OCI-LY7 (cell line): ENCODE data around the gene COL2A1. TPM values are rescaled to one million over a fixed set of nuclear protein-coding genes. Genes with fewer than 3 reads are reported as not detected.

Experiments
- BruUV-seq: library from RNA; stranded (reverse); fragments of 400-500 nt; replicated peaks from 2 replicates; lab custom pipeline; 2021; lab: Mats Ljungman, UMichigan
- CTCF ChIA-PET: fragments of 300-600 bp; sonication (Branson Sonifier 250); formaldehyde crosslinking; loops from one replicate; lab custom pipeline; 2022; ENCODE audit warnings: antibody characterized with exemption; ENCODE audit not compliant: unreplicated experiment; lab: Charles Lee
- POLR2A ChIA-PET: fragments of 300-600 bp; sonication (Branson Sonifier 250); formaldehyde crosslinking; loops from one replicate; lab custom pipeline; 2022; ENCODE audit warnings: antibody characterized with exemption; lab: Charles Lee
- DNase-seq: peaks from one replicate; pipeline ENCODE4 v3.0.0-alpha.2; 2015; ENCODE audit warnings: low spot score
- H2AFZ ChIP-seq: fragments of 200-600 bp; sonication (generic), shearing (Covaris generic); 2 replicates; pipeline ENCODE4 v1.6.1; 2014; ENCODE audit warnings: mild to moderate bottlenecking, antibody characterized with exemption, low read length, moderate library complexity
- H3K27ac ChIP-seq: fragments of 200-600 bp; sonication (generic); 2 replicates; pipeline ENCODE4 v1.5.1; 2014; ENCODE audit warnings: mixed run types, low read depth, mild to moderate bottlenecking, moderate library complexity, low read length, inconsistent platforms; ENCODE audit not compliant: poor library complexity, severe bottlenecking
- H3K36me3 ChIP-seq: fragments of 200-600 bp; sonication (generic); 2 replicates; pipeline ENCODE4 v1.6.1; 2014; ENCODE audit warnings: mild to moderate bottlenecking, antibody characterized with exemption, low read length, moderate library complexity, mixed read lengths; ENCODE audit not compliant: insufficient read depth
- H3K4me1 ChIP-seq: fragments of 200-600 bp; sonication (generic); 2 replicates; pipeline ENCODE4 v1.5.1; 2014; ENCODE audit warnings: mild to moderate bottlenecking, low read length; ENCODE audit not compliant: insufficient read depth, poor library complexity, severe bottlenecking
- H3K4me2 ChIP-seq: fragments of 200-600 bp; sonication (generic); 2 replicates; pipeline ENCODE4 v1.6.1; 2014; ENCODE audit warnings: mild to moderate bottlenecking, low read length
- H3K4me3 ChIP-seq: fragments of 200-600 bp; sonication (generic); 2 replicates; pipeline ENCODE4 v1.5.1; 2014; ENCODE audit warnings: mild to moderate bottlenecking, low read depth, low read length; ENCODE audit not compliant: poor library complexity, severe bottlenecking
- H3K79me2 ChIP-seq: fragments of 200-600 bp; sonication (generic); 2 replicates; pipeline ENCODE4 v1.6.1; 2016; ENCODE audit warnings: low read depth, mild to moderate bottlenecking, low read length, moderate library complexity, mixed read lengths; ENCODE audit not compliant: insufficient read depth
- H3K9me2 ChIP-seq: fragments of 200-600 bp; sonication (generic); 2 replicates; pipeline ENCODE4 v1.6.1; 2016; ENCODE audit warnings: mild to moderate bottlenecking, low read length, mixed read lengths; ENCODE audit not compliant: insufficient read depth
- H3K9me3 ChIP-seq: fragments of 200-600 bp; sonication (generic); 2 replicates; pipeline ENCODE4 v1.6.1; 2014; ENCODE audit warnings: mild to moderate bottlenecking, mixed run types, low read length, mixed read lengths
- H4K20me1 ChIP-seq: fragments of 200-600 bp; sonication (generic); 2 replicates; pipeline ENCODE4 v1.6.1; 2014; ENCODE audit warnings: mild to moderate bottlenecking, antibody characterized with exemption, low read length, moderate library complexity, mixed read lengths; ENCODE audit not compliant: insufficient read depth
- EZH2phosphoT487 ChIP-seq: fragments of 200-600 bp; sonication (generic); IDR thresholded peaks from 2 replicates; pipeline ENCODE4 v1.6.1; 2018; ENCODE audit warnings: low read depth, borderline replicate concordance, mild to moderate bottlenecking, mixed run types, antibody characterized with exemption, low read length, moderate library complexity, mixed read lengths
- intact Hi-C: fragments of 100-400 bp; cut with micrococcal nuclease; formaldehyde crosslinking; loops from one replicate; pipeline ENCODE4 v1.10.0; 2022; ENCODE audit not compliant: unreplicated experiment
- total RNA-seq, 2 experiments: library from RNA; depleted of rRNA in 1 of 2; stranded (reverse); fragments of >200 nt in 1 of 2; shearing (Covaris generic) in 1 of 2; gene quantifications; 2 replicates each; pipeline ENCODE4 v1.2.3, GENCODE V29; 2014 to 2022
- TF ChIP-seq, protein P1 (sequence below): fragments of 200-600 bp; sonication (generic); conservative IDR thresholded peaks from 2 replicates; pipeline ENCODE4 v1.5.1; 2014; ENCODE audit warnings: mild to moderate bottlenecking, antibody characterized with exemption, low read length, moderate library complexity, mixed read lengths

The COL2A1 gene
- total RNA-seq, 2 experiments from 2014 or later = 0.08 TPM; not detected in 1

GRCh38 chr12:48032597-48032996 lies 28.3 kb upstream of the COL2A1 start:
- Histone ChIP-seq H3K27ac (no peak overlapping the region), H3K79me2 (no peaks in the 10 kb centered on the region), H3K4me3 (no peak overlapping the region), H4K20me1 (no peaks in the 10 kb centered on the region), H3K36me3 (no peaks in the 10 kb centered on the region), H3K9me2 (no peaks in the 10 kb centered on the region), H3K4me1 (no peaks in the 10 kb centered on the region), H3K9me3 (no peaks in the 10 kb centered on the region), H3K4me2 (no peak overlapping the region), H2AFZ (no peak overlapping the region)
- POLR2A ChIA-PET = no interaction called here
- TF ChIP-seq, protein P1, sequence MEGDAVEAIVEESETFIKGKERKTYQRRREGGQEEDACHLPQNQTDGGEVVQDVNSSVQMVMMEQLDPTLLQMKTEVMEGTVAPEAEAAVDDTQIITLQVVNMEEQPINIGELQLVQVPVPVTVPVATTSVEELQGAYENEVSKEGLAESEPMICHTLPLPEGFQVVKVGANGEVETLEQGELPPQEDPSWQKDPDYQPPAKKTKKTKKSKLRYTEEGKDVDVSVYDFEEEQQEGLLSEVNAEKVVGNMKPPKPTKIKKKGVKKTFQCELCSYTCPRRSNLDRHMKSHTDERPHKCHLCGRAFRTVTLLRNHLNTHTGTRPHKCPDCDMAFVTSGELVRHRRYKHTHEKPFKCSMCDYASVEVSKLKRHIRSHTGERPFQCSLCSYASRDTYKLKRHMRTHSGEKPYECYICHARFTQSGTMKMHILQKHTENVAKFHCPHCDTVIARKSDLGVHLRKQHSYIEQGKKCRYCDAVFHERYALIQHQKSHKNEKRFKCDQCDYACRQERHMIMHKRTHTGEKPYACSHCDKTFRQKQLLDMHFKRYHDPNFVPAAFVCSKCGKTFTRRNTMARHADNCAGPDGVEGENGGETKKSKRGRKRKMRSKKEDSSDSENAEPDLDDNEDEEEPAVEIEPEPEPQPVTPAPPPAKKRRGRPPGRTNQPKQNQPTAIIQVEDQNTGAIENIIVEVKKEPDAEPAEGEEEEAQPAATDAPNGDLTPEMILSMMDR = no peak
- TF ChIP-seq EZH2phosphoT487 = no peak
- no TSS peak for BruUV-seq
- no peak for DNase-seq
- CTCF ChIA-PET = no interaction called here
- intact Hi-C loops = no loop called here

DNA sequence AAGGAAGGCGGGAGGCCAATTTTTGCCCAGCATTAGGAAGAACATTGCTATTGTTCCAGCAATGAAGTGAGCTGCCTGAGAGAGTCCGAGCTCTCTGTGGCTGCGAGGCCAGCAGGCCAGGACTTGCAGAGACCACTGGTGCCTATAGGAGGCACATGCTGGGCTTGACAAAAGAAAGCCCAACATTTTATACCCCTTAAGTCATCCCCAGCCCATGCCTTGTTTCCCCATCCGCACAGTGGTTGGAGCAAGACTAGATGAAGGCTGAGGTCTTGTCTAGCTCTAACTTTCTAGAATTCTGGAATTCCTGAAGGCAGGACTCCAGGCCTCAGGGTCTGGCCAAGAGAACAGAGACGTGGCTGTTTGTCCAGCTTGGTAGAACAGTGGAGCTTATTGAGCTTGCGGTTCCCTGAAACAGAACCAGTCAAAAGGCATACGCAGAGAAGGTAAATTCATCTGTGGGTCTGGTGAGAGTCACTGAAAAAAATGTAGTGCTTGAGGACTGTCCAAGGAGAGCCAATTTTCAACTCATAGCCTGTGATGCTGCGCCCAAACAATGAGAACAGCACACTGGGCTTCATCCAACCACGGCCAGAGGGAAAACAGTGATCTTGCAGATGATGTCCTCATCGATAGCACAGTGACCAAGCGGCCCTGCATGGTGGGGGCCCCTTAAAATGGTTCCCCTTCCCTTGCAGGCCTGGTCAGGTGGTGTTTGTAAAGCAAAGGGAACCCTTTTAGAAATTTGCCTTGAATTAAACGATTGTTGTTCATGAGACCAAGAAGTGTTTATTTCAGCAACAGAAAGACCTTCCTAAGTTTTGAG lies 27.1 kb upstream of the COL2A1 start:
- no peak for TF ChIP-seq EZH2phosphoT487
- TF ChIP-seq, protein P1 = no peak
- intact Hi-C loops = no loop called here
- Histone ChIP-seq H3K36me3 (no peaks in the 10 kb centered on the region), H3K27ac (no peak overlapping the region), H3K9me3 (no peaks in the 10 kb centered on the region), H3K79me2 (no peaks in the 10 kb centered on the region), H3K4me1 (no peaks in the 10 kb centered on the region), H3K9me2 (no peaks in the 10 kb centered on the region), H2AFZ (no peak overlapping the region), H3K4me2 (no peak overlapping the region), H4K20me1 (no peaks in the 10 kb centered on the region), H3K4me3 (no peak overlapping the region)
- POLR2A ChIA-PET = no interaction called here
- BruUV-seq = no TSS peak
- DNase-seq = no peak
- CTCF ChIA-PET = no interaction called here

DNA sequence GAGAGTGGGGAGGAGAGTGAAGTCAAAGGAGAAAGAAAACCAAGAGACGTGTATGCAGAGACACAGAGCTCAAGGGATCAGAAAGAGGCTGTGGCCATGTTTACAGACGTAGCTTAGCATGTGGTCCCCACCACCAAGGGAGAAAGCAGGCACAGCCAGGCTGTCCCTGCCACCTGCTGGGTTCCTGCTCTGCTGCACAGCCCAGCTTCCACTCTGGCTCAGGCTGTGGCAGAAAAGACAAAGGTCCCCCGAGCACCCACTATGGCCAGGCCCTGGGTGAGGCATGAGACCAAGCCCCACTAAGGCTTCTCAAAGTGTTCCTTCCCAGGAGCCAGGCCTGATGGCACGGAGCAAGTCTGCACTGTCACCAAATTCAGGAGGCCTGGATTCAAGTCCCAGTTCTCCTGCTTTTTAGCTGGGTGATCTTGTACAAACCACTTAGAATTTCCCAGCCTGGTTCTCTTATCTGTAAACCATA lies 25.9 kb upstream of the COL2A1 start:
- no peak for TF ChIP-seq EZH2phosphoT487
- TF ChIP-seq, protein P1 = no peak
- H3K27ac ChIP-seq = no peak overlapping the region
- H3K36me3 ChIP-seq = no peaks in the 10 kb centered on the region
- H3K9me2 ChIP-seq = no peaks in the 10 kb centered on the region
- no peak overlapping the region for H3K4me3 ChIP-seq
- H4K20me1 ChIP-seq = no peaks in the 10 kb centered on the region
- POLR2A ChIA-PET = no interaction called here
- peak; percentile 11 for DNase-seq
- H3K4me1 ChIP-seq = no peaks in the 10 kb centered on the region
- intact Hi-C loops = no loop called here
- no TSS peak for BruUV-seq
- CTCF ChIA-PET = no interaction called here
- no peaks in the 10 kb centered on the region for H3K9me3 ChIP-seq
- H3K4me2 ChIP-seq = no peak overlapping the region
- H2AFZ ChIP-seq = no peak overlapping the region
- no peaks in the 10 kb centered on the region for H3K79me2 ChIP-seq
